Stomach (tissue), 4 donors: ENCODE results near the gene TFEB.

Experiments used
- CTCF ChIP-seq, 7 experiments: fragments of 450-650 bp in 4 of 7; fragments of 200-600 bp in 3 of 7; sonication (generic) in 3 of 7; IDR thresholded peaks; one replicate each; pipeline ENCODE4 v1.5.1; 2016 to 2019; ENCODE audit warnings: antibody characterized with exemption in 7 of 7, control low read depth in 2 of 7, mild to moderate bottlenecking in 1 of 7
- POLR2A ChIP-seq, 4 donors: fragments of 450-650 bp; IDR thresholded peaks; one replicate each; pipeline ENCODE4 v1.6.1; 2016; ENCODE audit warnings: antibody characterized with exemption in 4 of 4, control low read depth in 2 of 4, mild to moderate bottlenecking in 1 of 4, moderate library complexity in 1 of 4

- TF ChIP-seq CTCF (IDR thresholded peaks at IDR 0.05) (no peak), POLR2A (IDR thresholded peaks at IDR 0.05) (no peak)
These were observed 45.4 kb upstream of the TFEB start, which contains the start of gene PRICKLE4 for GRCh38 chr6:41780551-41781365.
